Liver (tissue), 3 donors: Measurements from ENCODE around the gene ARID3A.

Experiments
- CTCF ChIP-seq: fragments of 150-350 bp; IDR thresholded peaks from 2 replicates; pipeline ENCODE4 v1.5.1; 2017; ENCODE audit warnings: improper control_type of control experiment, low read depth, low read length; ENCODE audit not compliant: missing input control
- EGR1 ChIP-seq, 2 donors: IDR thresholded peaks; 2 replicates each; pipeline ENCODE4 v1.6.1; 2016 to 2018; ENCODE audit warnings: antibody characterized with exemption in 2 of 2, low read depth in 2 of 2
- FOXA2 ChIP-seq: IDR thresholded peaks from 2 replicates; pipeline ENCODE4 v1.6.1; 2016; ENCODE audit warnings: antibody characterized with exemption
- GABPA ChIP-seq, 2 donors: IDR thresholded peaks in 1 of 2; conservative IDR thresholded peaks in 1 of 2; 2 replicates each; pipeline ENCODE4 v1.6.1; 2016; ENCODE audit warnings: antibody characterized with exemption in 2 of 2, mild to moderate bottlenecking in 1 of 2, moderate library complexity in 1 of 2
- MAX ChIP-seq: IDR thresholded peaks from 2 replicates; pipeline ENCODE4 v1.6.1; 2016; ENCODE audit warnings: antibody characterized with exemption
- RAD21 ChIP-seq, 2 donors: IDR thresholded peaks; 2 replicates each; pipeline ENCODE4 v1.6.1; 2016; ENCODE audit warnings: antibody characterized with exemption in 2 of 2, mild to moderate bottlenecking in 2 of 2
- REST ChIP-seq: IDR thresholded peaks from 2 replicates; pipeline ENCODE4 v1.6.1; 2016; ENCODE audit warnings: antibody characterized with exemption, mild to moderate bottlenecking
- TAF1 ChIP-seq: conservative IDR thresholded peaks from 2 replicates; pipeline ENCODE4 v1.6.1; 2016; ENCODE audit warnings: antibody characterized with exemption, mild to moderate bottlenecking
- YY1 ChIP-seq: IDR thresholded peaks from 2 replicates; pipeline ENCODE4 v1.6.1; 2016; ENCODE audit warnings: antibody characterized with exemption, mild to moderate bottlenecking
- donor health status: healthy.
- donor health status: healthy.

DNA sequence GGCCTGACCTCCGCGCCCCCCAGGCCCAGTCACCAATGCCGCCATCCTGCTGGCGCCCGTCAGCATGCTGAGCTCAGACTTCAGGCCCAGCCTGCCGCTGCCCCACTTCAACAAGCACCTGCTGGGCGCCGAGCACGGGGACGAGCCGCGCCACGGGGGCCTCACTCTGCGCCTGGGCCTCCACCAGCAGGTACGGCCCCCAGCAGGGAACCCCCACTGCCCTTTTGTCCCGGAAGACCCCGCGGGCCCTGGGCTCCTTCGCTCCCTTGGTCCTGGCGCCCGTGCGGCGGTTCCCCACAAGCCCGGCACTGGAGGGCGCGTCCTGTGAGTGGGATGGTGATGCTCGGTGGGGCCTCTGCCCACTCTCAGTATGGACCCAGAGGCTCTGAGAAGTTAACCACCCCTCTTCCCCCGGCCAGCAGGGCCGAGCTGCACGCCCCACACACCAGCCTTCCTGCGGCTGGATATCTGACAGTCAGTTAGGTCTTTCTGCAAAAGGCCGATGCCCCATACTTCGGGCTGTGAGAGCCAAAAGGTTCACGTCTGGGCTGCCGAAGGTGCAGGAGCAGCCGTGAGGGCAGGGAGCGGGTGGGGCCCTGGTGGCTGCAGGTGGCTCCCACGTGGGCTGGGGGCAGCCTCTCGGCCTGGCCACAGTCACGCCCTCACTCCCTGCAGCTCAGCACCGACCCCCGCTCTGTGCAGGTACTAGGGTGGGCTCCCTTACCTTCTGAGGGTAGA is 66.3 kb downstream of the ARID3A start:
- TF ChIP-seq CTCF, result no peak
- no peak for TF ChIP-seq RAD21 (IDR thresholded peaks at IDR 0.05)
- TF ChIP-seq REST, result no peak
- no peak for TF ChIP-seq YY1
- TF ChIP-seq MAX, result no peak
- no peak for TF ChIP-seq GABPA (IDR thresholded peaks at IDR 0.05 in 1 of 2, conservative IDR thresholded peaks at IDR 0.05 in 1 of 2)
- TF ChIP-seq TAF1, result no peak
- TF ChIP-seq FOXA2, result no peak
- TF ChIP-seq EGR1 (IDR thresholded peaks at IDR 0.05; ENCODE audit: low read depth in 2 of 2), result no peak
